Ascending aorta (tissue), 2 donors: ENCODE measurements around the gene ABTB2. TPM values are rescaled to one million over a fixed set of nuclear protein-coding genes. Genes with fewer than 3 reads are reported as not detected.

Experiments used
- DNase-seq, 2 donors: peaks; one replicate each; pipeline ENCODE4 v3.0.0-alpha.2; 2019; ENCODE audit warnings: low spot score in 2 of 2
- H3K27ac ChIP-seq, 2 donors: fragments of 200-600 bp; sonication (generic); one replicate each; pipeline ENCODE4 v1.5.1; 2016 to 2017; ENCODE audit warnings: mild to moderate bottlenecking in 1 of 2
- H3K27me3 ChIP-seq: fragments of 200-600 bp; sonication (generic); one replicate; pipeline ENCODE4 v1.5.1; 2017
- H3K36me3 ChIP-seq, 2 donors: fragments of 200-600 bp; sonication (generic); one replicate each; pipeline ENCODE4 v1.5.1; 2016
- H3K4me1 ChIP-seq, 2 donors: fragments of 200-600 bp; sonication (generic); one replicate each; pipeline ENCODE4 v1.5.1; 2016 to 2017; ENCODE audit warnings: mild to moderate bottlenecking in 1 of 2
- H3K4me3 ChIP-seq, 2 donors: fragments of 200-600 bp; sonication (generic); one replicate each; pipeline ENCODE4 v1.5.1; 2016 to 2017; ENCODE audit warnings: mild to moderate bottlenecking in 1 of 2
- H3K9me3 ChIP-seq, 2 donors: fragments of 200-600 bp; sonication (generic); one replicate each; pipeline ENCODE4 v1.5.1; 2016
- CTCF ChIP-seq, 3 experiments: fragments of 200-600 bp in 2 of 3; fragments of 450-650 bp in 1 of 3; sonication (generic) in 2 of 3; IDR thresholded peaks; one replicate each; pipeline ENCODE4 v1.5.1; 2016 to 2019; ENCODE audit warnings: antibody characterized with exemption in 3 of 3, mild to moderate bottlenecking in 1 of 3, moderate library complexity in 1 of 3
- intact Hi-C: fragments of 100-400 bp; cut with DNase I; formaldehyde crosslinking; loops from one replicate; pipeline ENCODE4 v1.15.1; 2023
- total RNA-seq: library from RNA; depleted of rRNA; stranded (reverse); fragments of >200 nt; gene quantifications from one replicate; pipeline ENCODE4 v1.1.0, GENCODE V29; 2016

The ABTB2 gene
- total RNA-seq, 1 donor from 2014 or later, result 7.9 TPM

GRCh38 chr11:34165786-34166555, 191.8 kb downstream of the ABTB2 start:
- no peak for DNase-seq
- TF ChIP-seq CTCF (IDR thresholded peaks at IDR 0.05), result no peak
- intact Hi-C loops, result no loop called here
- no peaks in the 10 kb centered on the region for H3K4me1 ChIP-seq
- H3K4me3 ChIP-seq, result no peak overlapping the region
- H3K27me3 ChIP-seq, result no peaks in the 10 kb centered on the region
- no peaks in the 10 kb centered on the region for H3K9me3 ChIP-seq
- H3K36me3 ChIP-seq, result peaks cover 18 to 40% of the 10 kb centered on the region in 2 donors
- no peak overlapping the region for H3K27ac ChIP-seq

GRCh38 chr11:34165121-34165520, 192.7 kb downstream of the ABTB2 start:
- TF ChIP-seq CTCF (IDR thresholded peaks at IDR 0.05), result no peak
- H3K27ac ChIP-seq, result no peak overlapping the region
- H3K36me3 ChIP-seq, result peaks cover 17 to 39% of the 10 kb centered on the region in 2 donors
- H3K4me3 ChIP-seq, result no peak overlapping the region
- no peaks in the 10 kb centered on the region for H3K4me1 ChIP-seq
- H3K27me3 ChIP-seq, result no peaks in the 10 kb centered on the region
- DNase-seq, result no peak
- no peaks in the 10 kb centered on the region for H3K9me3 ChIP-seq
- intact Hi-C loops, result no loop called here

GRCh38 chr11:34162856-34163255, 195.0 kb downstream of the ABTB2 start:
- H3K36me3 ChIP-seq, result peaks cover 27 to 46% of the 10 kb centered on the region in 2 donors
- no peak overlapping the region for H3K27ac ChIP-seq
- intact Hi-C loops, result no loop called here
- H3K27me3 ChIP-seq, result no peaks in the 10 kb centered on the region
- H3K9me3 ChIP-seq, result no peaks in the 10 kb centered on the region
- no peak for DNase-seq
- H3K4me3 ChIP-seq, result no peak overlapping the region
- H3K4me1 ChIP-seq, result no peaks in the 10 kb centered on the region
- no peak for TF ChIP-seq CTCF (IDR thresholded peaks at IDR 0.05)

GRCh38 chr11:34162493-34162820, 195.4 kb downstream of the ABTB2 start:
- H3K27ac ChIP-seq, result no peak overlapping the region
- H3K4me1 ChIP-seq, result no peaks in the 10 kb centered on the region
- no peak overlapping the region for H3K4me3 ChIP-seq
- H3K36me3 ChIP-seq, result peaks cover 27 to 46% of the 10 kb centered on the region in 2 donors
- intact Hi-C loops, result no loop called here
- H3K9me3 ChIP-seq, result no peaks in the 10 kb centered on the region
- no peak for DNase-seq
- no peaks in the 10 kb centered on the region for H3K27me3 ChIP-seq
- no peak for TF ChIP-seq CTCF (IDR thresholded peaks at IDR 0.05)

- intact Hi-C loops, result no loop called here
- Histone ChIP-seq H3K9me3 (no peaks in the 10 kb centered on the region), H3K27me3 (no peaks in the 10 kb centered on the region), H3K27ac (no peak overlapping the region), H3K4me1 (no peaks in the 10 kb centered on the region), H3K36me3 (peaks cover 27 to 46% of the 10 kb centered on the region in 2 donors), H3K4me3 (no peak overlapping the region)
- no peak for DNase-seq
- TF ChIP-seq CTCF (IDR thresholded peaks at IDR 0.05), result no peak
Observed at GRCh38 chr11:34161812-34162492, 195.9 kb downstream of the ABTB2 start.
